Measurements from ENCODE around the gene ATF4.

The ATF4 gene

GRCh38 chr22:39562839-39563489 lies 42.6 kb downstream of the ATF4 start:
- ChIA-PET POLR2A (interaction anchor here (0.8 kb wide), 1 partner anchor 481 kb away, joined by 5 read pairs; no protein-coding TSS in a partner anchor), CTCF (no interaction called here)
- DNase-seq (ENCODE audit: extremely low spot score) = no peak
- TF ChIP-seq CTBP1 (IDR thresholded peaks at IDR 0.05; ENCODE audit: borderline replicate concordance) (no peak; the same call in 1 of the 2 replicates), FOXM1 (IDR thresholded peaks at IDR 0.05; ENCODE audit: borderline replicate concordance) (no peak)

GRCh38 chr22:39563571-39564428 lies 43.4 kb downstream of the ATF4 start:
- TF ChIP-seq NFRKB (IDR thresholded peaks at IDR 0.05) = no peak
- TF ChIP-seq TARDBP (IDR thresholded peaks at IDR 0.05) = peak; percentile 48; the same call in 1 of the 2 replicates
- 0 out of 2 replicates have a peak, but pooled peaks have one; percentile 13 for TF ChIP-seq CTBP1 (IDR thresholded peaks at IDR 0.05; ENCODE audit: borderline replicate concordance)
- CTCF ChIA-PET = no interaction called here
- POLR2A ChIA-PET = no interaction called here
- DNase-seq (ENCODE audit: extremely low spot score) = no peak

GRCh38 chr22:39565414-39565944 lies 45.1 kb downstream of the ATF4 start:
- TF ChIP-seq L3MBTL2 (conservative IDR thresholded peaks at IDR 0.05) (no peak), TARDBP (IDR thresholded peaks at IDR 0.05) (0 out of 2 replicates have a peak, but pooled peaks have one; percentile 25)
- no peak for DNase-seq (ENCODE audit: extremely low spot score)
- ChIA-PET POLR2A (no interaction called here), CTCF (no interaction called here)

DNA sequence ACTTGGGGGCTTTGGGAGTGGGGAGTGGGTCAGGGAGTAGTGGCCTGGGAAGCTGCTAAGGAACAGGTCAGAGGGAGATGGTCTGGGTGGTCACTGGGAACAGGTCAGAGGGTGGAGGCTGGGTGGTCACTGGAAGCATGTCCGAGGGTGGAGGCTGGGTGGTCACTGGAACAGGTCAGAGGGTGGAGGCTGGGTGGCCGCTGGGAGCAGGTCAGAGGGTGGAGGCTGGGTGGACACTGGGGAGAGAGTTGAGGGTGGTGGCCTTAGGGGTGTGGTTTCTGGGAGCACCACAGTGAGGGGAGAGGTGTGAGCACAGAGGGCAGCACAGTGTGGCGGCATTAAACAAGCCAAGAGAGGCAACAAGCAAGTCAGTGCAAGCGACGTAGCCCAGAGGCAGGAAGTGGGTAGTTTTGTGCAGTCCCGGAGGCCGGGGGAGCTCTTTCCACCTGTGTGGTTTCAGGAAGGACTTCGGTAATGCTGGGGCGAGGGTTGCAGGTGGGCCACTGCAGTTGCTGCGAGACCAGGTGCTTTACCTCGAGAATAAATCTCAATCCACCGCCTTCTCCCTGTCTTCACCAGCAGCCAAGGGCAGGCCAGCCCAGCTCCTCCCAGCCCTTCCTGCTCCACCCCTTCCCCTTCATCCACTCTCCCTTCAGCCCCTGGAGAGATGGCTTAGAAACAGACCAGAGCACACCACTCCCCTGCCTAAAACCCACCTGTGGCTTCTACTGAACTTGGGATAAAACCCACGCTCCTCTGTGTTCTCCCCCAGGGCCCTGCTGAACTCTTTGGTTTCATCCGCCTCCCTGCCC lies 47.0 kb downstream of the ATF4 start:
- ChIA-PET POLR2A (no interaction called here), CTCF (no interaction called here)
- TF ChIP-seq BHLHE40 (IDR thresholded peaks at IDR 0.05; ENCODE audit: borderline replicate concordance) (no peak), SUZ12 (IDR thresholded peaks at IDR 0.05) (no peak), FOXM1 (IDR thresholded peaks at IDR 0.05; ENCODE audit: borderline replicate concordance) (no peak), FOXA1 (IDR thresholded peaks at IDR 0.05) (no peak), HDGF (IDR thresholded peaks at IDR 0.05; ENCODE audit: borderline replicate concordance) (no peak), L3MBTL2 (conservative IDR thresholded peaks at IDR 0.05) (no peak), TARDBP (IDR thresholded peaks at IDR 0.05) (no peak), ELF4 (IDR thresholded peaks at IDR 0.05) (no peak), LEF1 (IDR thresholded peaks at IDR 0.05; ENCODE audit: borderline replicate concordance) (no peak), ARNT (IDR thresholded peaks at IDR 0.05) (no peak), ZNF384 (IDR thresholded peaks at IDR 0.05) (no peak), FOXK2 (IDR thresholded peaks at IDR 0.05) (no peak)
- TF ChIP-seq, protein P1, sequence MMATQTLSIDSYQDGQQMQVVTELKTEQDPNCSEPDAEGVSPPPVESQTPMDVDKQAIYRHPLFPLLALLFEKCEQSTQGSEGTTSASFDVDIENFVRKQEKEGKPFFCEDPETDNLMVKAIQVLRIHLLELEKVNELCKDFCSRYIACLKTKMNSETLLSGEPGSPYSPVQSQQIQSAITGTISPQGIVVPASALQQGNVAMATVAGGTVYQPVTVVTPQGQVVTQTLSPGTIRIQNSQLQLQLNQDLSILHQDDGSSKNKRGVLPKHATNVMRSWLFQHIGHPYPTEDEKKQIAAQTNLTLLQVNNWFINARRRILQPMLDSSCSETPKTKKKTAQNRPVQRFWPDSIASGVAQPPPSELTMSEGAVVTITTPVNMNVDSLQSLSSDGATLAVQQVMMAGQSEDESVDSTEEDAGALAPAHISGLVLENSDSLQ (IDR thresholded peaks at IDR 0.05) = no peak
- no peak for DNase-seq (ENCODE audit: extremely low spot score)

- CTCF ChIA-PET = no interaction called here
- DNase-seq (ENCODE audit: extremely low spot score) = no peak
Observed at GRCh38 chr22:39568278-39568981, 48.1 kb downstream of the ATF4 start.

More at GRCh38 chr22:39568278-39568981, 48.1 kb downstream of the ATF4 start:
- TF ChIP-seq FOXM1 (IDR thresholded peaks at IDR 0.05; ENCODE audit: borderline replicate concordance) (no peak), SUZ12 (IDR thresholded peaks at IDR 0.05) (no peak), L3MBTL2 (conservative IDR thresholded peaks at IDR 0.05) (no peak), FOXA1 (IDR thresholded peaks at IDR 0.05) (no peak), SP1 (IDR thresholded peaks at IDR 0.05) (no peak), LEF1 (IDR thresholded peaks at IDR 0.05; ENCODE audit: borderline replicate concordance) (no peak), NFRKB (IDR thresholded peaks at IDR 0.05) (no peak), FOXK2 (IDR thresholded peaks at IDR 0.05) (no peak), ELF4 (IDR thresholded peaks at IDR 0.05) (no peak), CTBP1 (IDR thresholded peaks at IDR 0.05; ENCODE audit: borderline replicate concordance) (no peak), ARNT (IDR thresholded peaks at IDR 0.05) (no peak), ZNF384 (IDR thresholded peaks at IDR 0.05) (no peak), TARDBP (IDR thresholded peaks at IDR 0.05) (no peak), BHLHE40 (IDR thresholded peaks at IDR 0.05; ENCODE audit: borderline replicate concordance) (no peak), HDGF (IDR thresholded peaks at IDR 0.05; ENCODE audit: borderline replicate concordance) (no peak)
- TF ChIP-seq, protein P1 (IDR thresholded peaks at IDR 0.05) = no peak
- POLR2A ChIA-PET = no interaction called here
